HL-60 (cell line): ENCODE data around the gene SNX9.

Experiments
- CTCF ChIP-seq: IDR thresholded peaks from one replicate; pipeline ENCODE4 v1.5.1; 2011; ENCODE audit warnings: low read length, control low read depth, inconsistent platforms; ENCODE audit not compliant: insufficient read depth
- GABPA ChIP-seq: IDR thresholded peaks from 2 replicates; pipeline ENCODE4 v1.6.1; 2012; ENCODE audit warnings: low read depth
- POLR2AphosphoS5 ChIP-seq: IDR thresholded peaks from 2 replicates; pipeline ENCODE4 v1.6.1; 2012; ENCODE audit warnings: low read depth
- SPI1 ChIP-seq: IDR thresholded peaks from 2 replicates; pipeline ENCODE4 v1.6.1; 2012; ENCODE audit warnings: low read depth, mild to moderate bottlenecking, borderline replicate concordance

GRCh38 chr6:157955675-157956074 is 132.6 kb downstream of the SNX9 start:
- no peak for TF ChIP-seq CTCF
- TF ChIP-seq POLR2AphosphoS5 = no peak
- TF ChIP-seq GABPA = no peak
- no peak for TF ChIP-seq SPI1
